Measurements from ENCODE around the gene GPR15LG. TPM values are rescaled to one million over a fixed set of nuclear protein-coding genes. Genes with fewer than 3 reads are reported as not detected.

The GPR15LG gene
- total RNA-seq, 1 donor from 2014 or later: not detected

- DNase-seq (peak; percentile 69), ATAC-seq (peak; percentile 80)
- intact Hi-C loops (cut with micrococcal nuclease): no loop called here
Observed at GRCh38 chr10:84205049-84205852, 31.6 kb downstream of the GPR15LG start.

- no peak for DNase-seq
- intact Hi-C loops (cut with micrococcal nuclease): no loop called here
- ATAC-seq: no peak
Observed at GRCh38 chr10:84205853-84206525, 32.4 kb downstream of the GPR15LG start.

DNA sequence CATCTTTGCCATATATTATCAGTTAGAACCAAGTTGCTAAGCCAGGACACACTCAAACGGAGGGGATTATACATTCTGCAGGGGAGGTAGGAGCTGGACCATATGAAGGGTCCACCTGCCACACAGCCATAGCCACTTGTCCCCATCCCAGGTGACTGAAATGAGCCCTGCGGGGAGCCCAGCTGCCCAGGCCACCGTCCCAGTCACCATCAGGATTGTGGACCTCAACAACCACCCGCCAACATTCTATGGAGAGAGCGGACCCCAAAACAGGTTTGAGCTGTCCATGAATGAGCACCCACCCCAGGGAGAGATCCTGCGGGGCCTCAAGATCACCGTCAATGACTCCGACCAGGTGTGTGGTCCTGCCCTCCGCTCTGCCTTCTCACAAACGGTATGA lies 34.4 kb downstream of the GPR15LG start:
- intact Hi-C loops (cut with micrococcal nuclease): no loop called here
- no peak for DNase-seq
- ATAC-seq: no peak

GRCh38 chr10:84211566-84211965 lies 38.0 kb downstream of the GPR15LG start:
- intact Hi-C loops (cut with micrococcal nuclease): no loop called here
- no peak for DNase-seq

DNA sequence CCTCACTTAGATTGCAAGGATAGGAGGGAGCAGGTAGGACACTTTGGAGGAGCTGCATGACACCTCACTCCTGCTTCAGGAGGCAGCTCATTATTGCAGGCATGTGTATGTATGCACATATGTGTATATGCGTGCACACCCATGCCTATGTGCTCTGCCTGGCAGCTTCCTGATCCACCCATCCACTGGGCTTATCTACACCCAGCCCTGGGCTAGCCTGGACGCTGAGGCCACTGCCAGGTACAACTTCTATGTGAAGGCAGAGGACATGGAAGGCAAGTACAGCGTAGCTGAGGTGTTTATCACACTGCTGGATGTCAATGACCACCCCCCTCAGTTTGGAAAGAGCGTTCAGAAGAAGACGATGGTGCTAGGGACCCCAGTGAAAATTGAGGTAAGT lies 38.4 kb downstream of the GPR15LG start:
- ATAC-seq (no peak), DNase-seq (no peak)
- intact Hi-C loops (cut with micrococcal nuclease): no loop called here

More at GRCh38 chr10:84211566-84211965, 38.0 kb downstream of the GPR15LG start:
- no peak for ATAC-seq

DNA sequence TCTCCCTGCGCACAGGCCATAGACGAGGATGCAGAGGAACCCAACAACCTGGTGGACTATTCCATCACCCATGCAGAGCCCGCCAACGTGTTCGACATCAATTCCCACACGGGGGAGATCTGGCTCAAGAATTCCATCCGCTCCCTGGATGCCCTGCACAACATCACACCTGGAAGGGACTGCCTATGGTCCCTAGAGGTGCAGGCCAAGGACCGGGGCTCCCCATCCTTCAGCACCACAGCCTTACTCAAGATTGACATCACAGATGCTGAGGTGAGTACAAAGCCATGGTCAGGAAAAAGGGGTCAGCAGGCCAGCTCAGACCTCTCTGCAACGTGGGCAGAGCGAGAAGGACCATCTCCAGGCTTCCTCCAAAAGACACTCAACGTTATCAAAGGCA lies 39.5 kb downstream of the GPR15LG start:
- intact Hi-C loops (cut with micrococcal nuclease): no loop called here
- no peak for ATAC-seq

DNA sequence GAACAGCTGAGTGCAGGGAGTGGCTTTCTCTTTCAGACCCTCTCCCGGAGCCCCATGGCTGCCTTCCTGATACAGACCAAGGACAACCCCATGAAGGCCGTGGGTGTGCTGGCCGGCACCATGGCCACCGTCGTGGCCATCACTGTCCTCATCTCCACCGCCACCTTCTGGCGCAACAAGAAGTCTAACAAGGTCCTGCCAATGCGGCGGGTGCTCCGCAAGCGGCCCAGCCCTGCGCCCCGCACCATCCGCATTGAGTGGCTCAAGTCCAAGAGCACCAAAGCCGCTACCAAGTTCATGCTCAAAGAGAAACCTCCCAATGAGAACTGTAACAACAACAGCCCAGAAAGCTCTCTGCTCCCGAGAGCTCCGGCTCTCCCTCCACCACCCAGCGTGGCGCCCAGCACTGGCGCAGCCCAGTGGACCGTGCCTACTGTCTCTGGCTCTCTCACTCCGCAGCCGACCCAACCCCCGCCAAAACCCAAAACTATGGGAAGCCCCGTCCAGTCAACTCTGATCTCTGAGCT lies 40.5 kb downstream of the GPR15LG start:
- DNase-seq: no peak
- intact Hi-C loops (cut with micrococcal nuclease): no loop called here
- no peak for ATAC-seq

More for the DNA sequence above, 39.5 kb downstream of the GPR15LG start:
- DNase-seq: no peak

GRCh38 chr10:84214612-84215235 lies 41.1 kb downstream of the GPR15LG start:
- ATAC-seq: peak; percentile 27
- intact Hi-C loops (cut with micrococcal nuclease): no loop called here
- DNase-seq: no peak

DNA sequence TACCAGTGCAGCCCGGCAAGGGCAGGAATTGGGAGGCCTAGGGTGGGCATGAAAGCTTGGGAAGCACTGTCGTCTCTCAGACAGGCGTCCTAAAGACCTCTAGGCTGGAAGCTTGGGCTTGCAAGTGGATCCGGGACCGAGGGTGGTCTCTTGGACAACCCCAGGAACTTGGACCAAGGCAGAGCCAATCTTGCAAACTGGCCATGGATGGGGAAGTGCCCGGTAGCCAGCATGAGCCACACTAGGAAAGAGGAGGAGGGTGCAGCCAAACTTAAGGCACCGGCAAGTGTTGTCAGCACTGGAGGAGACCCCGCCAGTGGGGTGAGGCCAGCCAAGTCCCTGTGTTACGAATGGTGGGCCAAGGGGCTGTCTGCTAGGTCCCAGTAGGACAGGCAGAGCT lies 43.2 kb downstream of the GPR15LG start:
- DNase-seq (no peak), ATAC-seq (no peak)
- intact Hi-C loops (cut with micrococcal nuclease): no loop called here

DNA sequence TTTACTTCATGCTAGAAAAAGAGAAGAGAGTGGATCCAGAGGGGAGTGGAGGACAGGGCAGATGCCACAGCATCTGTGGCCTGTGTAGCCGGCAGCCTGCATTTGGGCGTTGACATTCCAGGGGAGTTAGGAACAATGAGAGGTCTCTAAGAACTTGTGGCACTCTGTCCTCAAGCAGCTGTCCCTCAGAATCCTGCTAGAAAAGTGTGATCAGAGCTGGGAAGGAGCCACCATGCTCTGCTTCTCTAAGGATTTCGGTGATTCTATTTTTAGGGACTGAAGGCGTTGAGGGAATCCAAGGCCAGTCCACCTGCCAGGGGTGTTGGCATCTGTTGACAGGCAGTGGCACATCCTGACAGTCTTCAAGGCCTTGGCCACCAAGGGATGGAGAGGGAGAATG lies 44.1 kb downstream of the GPR15LG start:
- intact Hi-C loops (cut with micrococcal nuclease): no loop called here
- no peak for ATAC-seq

DNA sequence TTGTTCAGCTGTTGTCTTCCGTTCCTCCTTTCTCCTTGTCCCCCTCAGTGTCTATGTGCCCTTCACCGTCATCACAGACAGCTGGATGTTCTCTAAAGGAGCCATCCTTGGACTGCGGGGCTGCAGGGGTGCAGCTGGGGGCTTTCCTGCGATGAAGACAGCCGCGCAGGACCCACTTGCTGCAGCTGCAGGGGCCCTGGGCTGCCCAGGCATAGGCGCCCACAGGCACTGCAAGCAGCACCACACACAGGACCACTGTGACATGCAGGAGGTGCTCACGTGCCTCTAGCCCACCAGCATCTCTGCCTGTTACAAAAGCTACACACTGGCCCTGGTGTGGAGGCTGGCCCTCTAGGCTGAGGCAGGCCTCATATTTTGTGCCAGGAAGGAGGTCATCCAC lies 48.3 kb downstream of the GPR15LG start:
- no peak for DNase-seq
- ATAC-seq: no peak
- intact Hi-C loops (cut with micrococcal nuclease): no loop called here

More for the DNA sequence above, 44.1 kb downstream of the GPR15LG start:
- DNase-seq: no peak

GRCh38 chr10:84224411-84225028 lies 50.9 kb downstream of the GPR15LG start:
- intact Hi-C loops (cut with micrococcal nuclease): no loop called here
- ATAC-seq (no peak), DNase-seq (no peak)

DNA sequence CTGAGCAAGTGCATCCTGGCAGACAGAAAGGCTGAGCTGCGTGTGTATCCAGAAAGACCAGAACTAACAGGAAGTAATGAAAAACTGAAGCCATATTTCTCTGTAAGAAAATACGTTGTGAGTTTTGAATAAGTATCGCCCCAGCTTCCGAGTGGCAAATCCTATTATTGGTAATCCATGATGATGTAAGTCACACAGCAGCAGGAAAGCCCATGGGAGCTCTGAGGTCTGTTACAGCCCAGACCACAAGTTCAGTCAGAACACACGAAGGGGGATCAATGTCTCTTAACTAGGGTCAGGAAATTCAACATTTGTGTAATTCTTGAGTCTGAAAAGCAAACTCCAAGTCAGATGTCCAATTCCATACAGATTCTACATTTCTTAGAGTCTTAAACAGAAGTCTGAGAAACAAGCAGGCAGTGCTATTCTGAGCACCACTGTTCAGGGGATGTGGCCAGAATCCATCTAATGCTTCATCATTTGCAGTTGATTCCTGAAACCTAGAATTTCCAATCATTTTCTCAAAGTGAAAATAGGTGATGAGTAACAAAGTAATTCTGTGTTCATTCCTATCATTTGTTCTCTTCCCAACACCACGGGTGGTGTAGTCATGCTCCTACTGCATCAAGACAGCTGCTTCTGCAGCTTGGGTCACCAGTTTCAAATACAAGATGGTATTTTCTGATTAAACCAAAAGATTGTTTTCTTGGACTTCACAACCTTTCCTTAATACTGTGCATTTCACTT lies 52.0 kb downstream of the GPR15LG start, which contains the start of gene LRIT2:
LRIT2 (minus strand) TSS at position 118 of the 747 bp plus-strand sequence; CDS start at position 94, 24 bp downstream.
- ATAC-seq (no peak), DNase-seq (no peak)
- intact Hi-C loops (cut with micrococcal nuclease): no loop called here

DNA sequence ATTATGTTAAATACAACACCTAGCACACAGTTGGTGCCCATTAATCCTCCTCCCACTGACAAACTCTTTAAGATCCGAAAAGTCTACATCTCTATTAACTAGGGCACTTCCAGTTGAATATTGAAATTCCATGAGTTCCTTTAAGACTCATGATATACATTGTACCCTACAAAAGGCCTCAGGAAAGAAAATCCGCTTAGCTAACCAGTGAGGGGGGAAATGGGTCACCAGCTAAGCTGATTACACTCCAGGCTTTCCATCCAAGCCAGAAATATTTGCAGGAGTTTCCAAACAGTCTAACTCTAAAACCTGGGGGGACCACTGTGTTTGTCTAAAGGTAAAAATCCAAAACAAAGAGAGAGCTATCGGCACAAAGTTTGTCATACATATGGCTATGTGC lies 53.0 kb downstream of the GPR15LG start:
- no peak for DNase-seq
- ATAC-seq: no peak
- intact Hi-C loops (cut with micrococcal nuclease): no loop called here

GRCh38 chr10:84227810-84228209 lies 54.2 kb downstream of the GPR15LG start:
- intact Hi-C loops (cut with micrococcal nuclease): no loop called here
- ATAC-seq (no peak), DNase-seq (no peak)

DNA sequence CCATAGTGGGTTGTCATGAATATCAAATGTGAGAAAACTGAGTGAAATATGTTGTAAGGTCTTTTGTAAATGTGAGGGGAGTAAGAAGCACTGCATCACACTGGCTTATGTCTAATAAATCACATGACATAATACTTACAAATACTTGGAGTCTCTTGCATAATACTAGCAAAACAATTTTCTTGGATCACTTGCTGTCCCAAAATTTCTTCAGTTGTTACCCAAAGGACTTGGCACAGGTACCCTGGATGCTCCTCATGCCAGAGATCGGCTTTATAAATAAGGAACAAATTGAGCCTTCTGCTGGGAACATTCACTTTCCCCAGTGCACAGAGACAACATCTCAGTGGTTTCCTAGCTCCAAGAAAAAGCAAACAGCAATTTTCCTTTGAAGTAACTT lies 56.8 kb downstream of the GPR15LG start:
- ATAC-seq (peak; percentile 56), DNase-seq (no peak)
- intact Hi-C loops (cut with micrococcal nuclease): no loop called here

- DNase-seq (no peak), ATAC-seq (no peak)
- intact Hi-C loops (cut with micrococcal nuclease): no loop called here
Observed at GRCh38 chr10:84232376-84232775, 58.8 kb downstream of the GPR15LG start.

GRCh38 chr10:84233940-84234339 lies 60.3 kb downstream of the GPR15LG start:
- DNase-seq (no peak), ATAC-seq (no peak)
- intact Hi-C loops (cut with micrococcal nuclease): no loop called here

DNA sequence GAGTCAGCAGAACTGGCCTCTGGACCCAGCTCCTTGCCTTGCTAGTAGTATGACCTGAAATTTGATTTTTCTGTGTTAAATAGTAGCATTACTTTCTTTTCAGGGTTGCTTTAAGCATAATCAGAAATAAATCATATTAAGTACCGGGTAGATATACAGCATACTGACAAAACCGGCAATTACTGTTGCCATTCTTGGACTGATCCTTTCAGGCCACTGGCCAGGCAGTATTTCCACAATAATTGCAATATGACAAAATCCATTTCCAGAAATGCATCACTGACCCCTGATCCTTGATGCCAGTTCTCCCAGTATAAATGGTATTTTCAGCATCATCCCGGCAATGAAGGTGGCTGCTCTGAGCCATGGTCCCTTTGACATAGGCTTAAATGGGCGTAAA lies 60.9 kb downstream of the GPR15LG start:
- DNase-seq (no peak), ATAC-seq (no peak)
- intact Hi-C loops (cut with micrococcal nuclease): no loop called here

All from left ventricle myocardium superior (tissue), 1 donor.